GM18507 (cell line): ENCODE measurements around the gene TUB.
A peak's percentile ranks its signal among the peaks of the same experiment; 100 is the strongest.

Source experiments
- DNase-seq: peaks from one replicate; pipeline ENCODE4 v3.0.0; 2011; ENCODE audit warnings: low read depth; ENCODE audit not compliant: insufficient read length; ENCODE audit errors: extremely low spot score
- FAIRE-seq: peaks from 2 replicates; lab custom pipeline; 2011; peaks lifted over from hg19 to GRCh38; lab: Jason Lieb, UNC

TUB gene

DNA sequence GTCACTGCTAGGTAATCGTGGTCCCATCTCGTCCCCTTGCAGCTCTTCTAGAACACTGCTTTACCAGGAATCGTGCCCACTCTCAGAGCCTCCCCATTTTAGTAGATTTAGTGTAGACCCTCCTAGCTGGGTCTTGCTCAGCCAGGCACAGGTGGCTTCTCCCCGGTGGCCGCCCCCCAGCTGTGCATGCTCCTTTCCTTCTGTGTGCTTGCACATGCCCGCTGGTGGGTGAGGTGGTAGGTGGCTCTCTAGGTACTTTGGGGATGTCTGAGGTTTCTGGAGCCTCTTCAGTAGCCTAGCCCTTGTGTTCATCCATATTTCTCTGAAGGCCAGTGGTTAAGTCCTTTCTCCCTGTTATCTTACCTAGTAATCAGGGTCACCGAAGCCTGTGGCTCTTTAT, 5.6 kb downstream of the TUB start:
- FAIRE-seq (no peak), DNase-seq (no peak)

DNA sequence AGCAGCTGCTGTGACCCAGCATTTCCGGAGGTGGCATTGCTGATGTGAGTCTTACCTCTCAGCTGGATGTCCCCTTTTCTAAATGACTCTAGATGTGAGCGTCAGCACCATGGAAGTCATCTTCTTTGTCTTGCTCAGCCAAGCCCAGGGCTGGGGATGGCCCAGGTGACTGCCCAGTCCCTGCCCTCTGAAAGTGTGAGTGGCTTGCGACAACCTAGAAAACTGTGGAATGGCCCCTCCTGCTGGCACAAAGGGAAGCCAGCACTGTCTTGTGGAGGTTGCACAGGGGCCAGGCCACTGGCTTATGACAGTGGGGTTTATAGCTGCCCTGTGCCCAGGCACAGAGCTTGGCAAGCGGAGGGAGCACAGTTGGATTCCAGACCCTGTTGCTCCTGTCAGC, 6.2 kb downstream of the TUB start:
- DNase-seq (no peak), FAIRE-seq (no peak)

DNA sequence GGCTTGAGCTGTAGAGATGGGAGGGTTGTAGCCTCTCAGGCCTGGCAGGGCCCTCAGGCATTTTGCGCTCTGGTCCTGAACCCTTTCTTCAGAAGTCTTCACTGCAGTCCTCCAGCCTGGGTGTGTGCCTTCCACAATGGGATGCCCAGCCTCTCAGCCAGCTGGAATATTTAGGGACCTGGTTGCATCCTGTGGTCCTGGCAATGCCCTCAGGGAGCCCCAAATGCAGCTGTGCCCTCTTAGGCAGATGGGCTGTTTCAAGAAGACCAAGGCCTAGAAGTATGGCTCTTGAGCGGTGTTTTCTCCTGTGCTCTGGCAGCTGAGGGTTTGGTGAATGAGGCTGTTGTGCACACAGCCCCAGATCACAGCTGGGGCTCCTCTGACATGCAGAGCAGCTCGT, 6.7 kb downstream of the TUB start:
- DNase-seq (no peak), FAIRE-seq (no peak)

DNA sequence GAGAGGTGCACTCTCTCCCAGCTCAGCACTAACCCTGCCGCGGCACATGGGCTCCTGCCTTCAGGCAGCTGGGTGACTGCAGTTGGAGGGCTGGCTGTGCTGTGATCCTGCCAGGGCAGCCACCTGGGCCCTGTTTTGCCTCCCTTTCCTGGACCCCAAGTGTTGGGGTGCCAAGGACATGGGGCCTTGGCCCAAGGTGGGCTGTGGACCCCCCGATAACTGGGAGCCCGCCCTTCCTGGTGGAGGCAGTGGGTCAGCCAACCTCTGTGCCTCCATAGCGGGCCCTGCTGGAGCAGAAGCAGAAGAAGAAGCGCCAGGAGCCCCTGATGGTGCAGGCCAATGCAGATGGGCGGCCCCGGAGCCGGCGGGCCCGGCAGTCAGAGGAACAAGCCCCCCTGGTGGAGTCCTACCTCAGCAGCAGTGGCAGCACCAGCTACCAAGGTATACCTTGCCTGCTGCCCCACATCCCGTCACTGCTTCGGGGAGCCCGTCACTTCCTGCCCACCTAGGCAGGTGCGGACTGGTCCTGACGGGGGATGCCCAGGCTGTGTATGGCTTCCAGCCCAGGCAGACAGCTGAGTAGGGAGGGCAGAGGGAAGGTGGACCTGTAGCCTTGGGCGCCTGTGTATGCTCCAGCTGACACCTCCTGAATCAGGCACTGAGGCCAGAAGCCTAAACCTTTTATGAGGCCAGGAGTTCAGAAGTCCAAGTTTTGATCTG, 8.9 kb downstream of the TUB start:
- FAIRE-seq: no peak

DNA sequence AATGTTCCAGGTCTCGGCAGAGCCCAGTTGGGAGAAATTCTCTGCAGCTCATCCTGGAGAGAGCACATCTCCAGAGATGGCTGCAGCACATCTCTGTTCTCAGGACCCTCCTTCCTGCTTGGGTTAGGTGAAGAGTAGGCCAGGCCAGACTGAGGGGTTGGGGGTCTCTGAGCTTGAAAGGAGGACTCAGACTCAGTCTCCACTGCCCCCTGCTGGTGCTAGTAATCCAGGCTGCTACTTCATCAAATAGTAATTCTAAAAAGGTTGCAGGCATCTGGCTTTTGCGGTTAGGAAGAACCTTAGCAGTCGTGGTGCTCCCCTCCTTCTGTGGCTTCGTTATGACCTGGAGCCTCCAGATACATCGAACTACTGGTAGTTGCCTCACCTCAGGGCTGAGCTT, 9.7 kb downstream of the TUB start:
- DNase-seq: no peak
- no peak for FAIRE-seq

More for the DNA sequence above, 8.9 kb downstream of the TUB start:
- no peak for DNase-seq

DNA sequence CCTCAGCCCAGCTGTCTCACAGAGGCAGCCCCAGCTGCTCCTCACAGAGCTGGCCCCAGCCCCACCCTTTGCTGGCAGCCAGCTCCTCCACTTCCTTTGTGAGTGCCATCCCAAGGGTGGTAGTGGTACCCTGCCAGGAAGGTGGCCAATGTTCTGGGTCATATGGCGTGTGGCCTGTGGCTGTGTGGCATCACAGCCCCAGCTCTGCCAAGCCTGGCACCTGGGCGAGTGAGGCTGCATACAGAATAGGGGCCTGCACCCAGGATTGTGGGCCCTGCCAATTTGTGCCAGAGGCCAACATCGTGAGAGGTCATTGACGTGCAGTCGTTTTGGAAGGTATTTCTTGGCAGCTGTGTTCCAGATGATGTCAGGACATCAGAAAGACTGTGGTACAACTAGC, 10.7 kb downstream of the TUB start:
- DNase-seq (no peak), FAIRE-seq (no peak)

DNA sequence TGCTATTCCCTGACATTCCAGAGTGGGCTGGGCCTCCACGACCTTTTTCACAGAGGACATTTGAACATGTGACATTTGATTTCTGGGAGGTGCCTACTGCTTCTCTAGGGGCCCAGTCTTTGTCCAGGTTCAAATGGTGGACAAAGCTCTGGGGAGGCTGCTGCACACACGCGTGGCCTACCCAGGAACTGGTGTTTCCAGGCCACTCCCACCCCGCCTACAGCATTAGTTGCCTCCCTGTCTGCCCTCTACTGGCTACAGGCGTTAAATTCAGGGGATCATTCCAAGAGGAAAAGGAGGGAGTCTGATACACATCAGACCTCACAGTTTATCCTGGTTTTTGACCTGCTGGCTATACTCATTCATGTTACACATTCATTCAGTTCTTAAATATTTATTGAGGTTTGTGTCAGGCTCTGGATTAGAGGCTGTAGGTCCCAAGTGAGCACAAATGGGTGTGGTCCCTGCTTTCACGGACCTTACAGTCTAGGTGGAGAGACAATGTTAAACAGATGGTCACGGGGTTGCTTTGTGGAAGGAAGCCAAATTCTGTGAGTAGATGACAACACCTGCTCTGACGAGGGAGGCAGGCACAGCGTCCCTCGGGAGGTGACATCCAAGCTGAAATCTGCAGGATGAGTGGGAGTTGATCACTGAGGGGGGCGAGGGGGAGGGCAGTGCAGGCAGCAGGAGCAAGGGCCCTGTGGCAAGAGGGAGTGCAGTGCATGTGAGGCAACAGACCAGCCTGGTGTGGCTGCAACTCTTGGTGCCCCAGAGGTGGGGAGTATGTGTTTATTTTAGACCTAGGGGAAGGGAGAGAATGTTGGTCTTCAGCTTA, 11.8 kb downstream of the TUB start:
- DNase-seq (peak; percentile 40), FAIRE-seq (peak; percentile 73)

DNA sequence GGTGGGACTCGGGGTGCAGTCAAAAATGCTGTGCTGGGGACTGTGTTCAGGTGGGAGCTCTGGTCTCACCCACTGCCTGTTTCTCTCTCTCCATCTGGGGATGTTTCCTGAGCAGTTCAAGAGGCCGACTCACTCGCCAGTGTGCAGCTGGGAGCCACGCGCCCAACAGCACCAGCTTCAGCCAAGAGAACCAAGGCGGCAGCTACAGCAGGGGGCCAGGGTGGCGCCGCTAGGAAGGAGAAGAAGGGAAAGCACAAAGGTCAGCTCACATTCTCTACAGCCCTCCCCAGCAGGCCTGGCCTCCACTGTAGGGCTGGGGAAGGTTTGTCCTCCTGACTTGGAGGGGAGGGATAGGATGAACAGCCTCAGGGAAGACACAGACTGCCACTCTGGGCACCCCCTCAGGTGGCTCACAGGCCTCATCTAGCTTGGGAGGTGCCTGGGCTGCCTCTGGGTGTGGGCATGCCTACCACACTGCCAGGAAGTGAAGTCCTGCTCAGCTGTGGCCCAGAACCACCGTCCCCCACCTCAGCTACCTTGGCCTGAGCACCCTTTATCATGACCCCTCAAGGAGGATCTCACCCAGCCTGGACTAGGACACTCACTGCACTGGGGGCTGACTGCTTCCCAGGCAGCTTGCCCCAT, 13.0 kb downstream of the TUB start:
- DNase-seq (no peak), FAIRE-seq (no peak)

DNA sequence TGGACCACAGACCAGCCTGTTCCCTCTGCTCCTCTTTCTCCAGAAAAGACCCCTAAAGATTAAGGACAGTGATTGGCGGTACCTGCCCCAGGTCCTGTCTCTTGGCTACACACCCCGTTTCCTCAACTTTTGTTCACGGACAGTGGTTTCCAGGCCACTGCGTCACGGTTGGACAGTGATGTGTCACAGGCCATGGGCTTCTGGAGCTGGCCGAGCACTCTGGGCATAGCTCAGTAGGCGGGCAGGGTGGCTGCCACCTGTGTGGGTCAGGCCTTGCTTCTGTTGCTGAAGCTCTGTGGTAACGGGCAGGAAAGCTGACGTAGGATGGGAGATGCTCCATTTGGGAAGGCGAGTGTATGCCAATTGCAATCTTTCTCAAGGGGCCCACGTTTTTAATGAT, 13.6 kb downstream of the TUB start:
- FAIRE-seq: no peak
- DNase-seq: no peak

DNA sequence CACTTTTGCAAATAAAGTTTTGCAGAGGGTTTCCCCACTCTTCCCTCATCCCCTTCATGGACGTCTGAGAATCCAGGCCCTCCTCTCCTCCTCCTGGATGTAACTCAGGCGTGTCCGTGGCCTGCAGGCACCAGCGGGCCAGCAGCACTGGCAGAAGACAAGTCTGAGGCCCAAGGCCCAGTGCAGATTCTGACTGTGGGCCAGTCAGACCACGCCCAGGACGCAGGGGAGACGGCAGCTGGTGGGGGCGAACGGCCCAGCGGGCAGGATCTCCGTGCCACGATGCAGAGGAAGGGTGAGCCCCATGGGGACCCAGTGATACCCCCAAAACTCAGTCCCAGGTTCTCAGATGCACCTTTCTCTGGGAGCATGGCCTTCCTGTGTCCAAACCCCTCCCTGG, 14.4 kb downstream of the TUB start:
- no peak for FAIRE-seq
- DNase-seq: no peak

DNA sequence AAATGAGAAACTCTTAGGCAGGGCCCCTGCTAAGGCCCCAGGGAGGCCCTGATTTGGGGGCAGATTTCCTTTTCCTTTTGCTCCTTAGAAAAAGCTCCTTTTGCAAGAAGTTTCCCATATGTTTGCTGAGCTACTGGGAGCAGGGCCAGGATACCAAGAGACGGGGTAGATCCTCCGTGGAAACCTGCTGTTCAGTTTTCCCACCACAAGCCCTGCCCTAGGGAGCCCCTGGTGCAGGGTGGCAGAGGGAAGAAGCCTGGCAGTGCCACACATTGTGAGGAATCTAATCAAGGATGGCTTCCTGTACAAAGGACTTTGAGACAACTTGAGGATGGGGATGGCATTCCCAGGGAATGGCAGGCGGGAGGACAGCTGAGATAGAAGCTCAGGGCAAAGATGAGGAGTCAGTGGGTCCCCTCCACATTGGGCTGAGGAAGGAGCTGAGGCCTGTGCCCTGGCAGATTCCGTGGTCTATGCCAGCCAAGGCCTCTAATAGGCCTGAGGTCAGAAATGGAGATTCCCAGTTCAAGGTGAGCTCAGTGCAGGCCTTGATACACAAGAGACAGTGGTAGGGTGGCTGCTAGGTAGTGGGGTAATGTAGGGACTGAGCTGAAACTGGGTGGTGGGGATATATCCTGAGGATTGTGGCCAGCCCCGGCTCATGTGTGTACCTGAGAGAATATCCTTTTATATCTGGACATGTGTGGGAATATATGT, 15.0 kb downstream of the TUB start:
- FAIRE-seq (no peak), DNase-seq (no peak)

DNA sequence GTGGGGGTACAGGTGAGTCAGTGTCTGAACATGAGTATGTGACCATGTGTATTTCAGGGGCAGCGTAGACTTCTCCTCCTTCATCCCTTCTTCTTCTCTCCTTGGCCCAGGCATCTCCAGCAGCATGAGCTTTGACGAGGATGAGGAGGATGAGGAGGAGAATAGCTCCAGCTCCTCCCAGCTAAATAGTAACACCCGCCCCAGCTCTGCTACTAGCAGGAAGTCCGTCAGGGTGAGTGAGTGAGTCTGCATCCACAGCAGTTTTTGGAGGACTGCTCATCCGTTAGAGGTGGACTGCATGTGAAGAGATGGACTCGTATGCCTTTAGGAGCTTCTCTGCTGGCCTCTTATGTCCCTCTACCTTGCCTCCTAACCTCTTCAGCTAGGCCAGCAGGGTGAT, 15.6 kb downstream of the TUB start:
- FAIRE-seq (no peak), DNase-seq (no peak)

DNA sequence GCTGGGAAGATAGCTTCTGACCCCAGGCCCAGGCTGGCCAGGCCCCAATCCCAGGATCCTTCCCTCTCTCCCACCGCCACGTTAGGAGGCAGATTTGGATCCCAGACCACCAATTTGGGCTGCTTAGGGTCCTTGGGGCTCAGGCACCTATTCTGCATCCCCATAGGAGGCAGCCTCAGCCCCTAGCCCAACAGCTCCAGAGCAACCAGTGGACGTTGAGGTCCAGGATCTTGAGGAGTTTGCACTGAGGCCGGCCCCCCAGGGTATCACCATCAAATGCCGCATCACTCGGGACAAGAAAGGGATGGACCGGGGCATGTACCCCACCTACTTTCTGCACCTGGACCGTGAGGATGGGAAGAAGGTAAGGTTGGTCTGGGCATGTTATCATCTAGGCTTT, 16.1 kb downstream of the TUB start:
- DNase-seq: no peak
- no peak for FAIRE-seq

DNA sequence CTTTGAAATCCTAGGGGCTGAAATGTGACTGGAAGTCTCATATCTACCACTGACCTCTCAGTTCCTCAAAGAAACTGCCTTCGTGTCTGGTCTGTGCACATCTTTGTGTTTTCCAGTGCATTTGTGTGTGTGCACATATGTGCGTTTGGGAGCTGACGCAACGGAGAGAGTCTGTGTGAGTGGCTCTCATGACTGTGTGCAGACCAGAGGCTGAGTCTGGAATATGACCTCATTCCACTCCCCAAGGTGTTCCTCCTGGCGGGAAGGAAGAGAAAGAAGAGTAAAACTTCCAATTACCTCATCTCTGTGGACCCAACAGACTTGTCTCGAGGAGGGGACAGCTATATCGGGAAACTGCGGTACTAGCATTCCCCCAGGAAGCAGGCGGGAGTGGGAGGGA, 16.5 kb downstream of the TUB start:
- DNase-seq: no peak
- no peak for FAIRE-seq

DNA sequence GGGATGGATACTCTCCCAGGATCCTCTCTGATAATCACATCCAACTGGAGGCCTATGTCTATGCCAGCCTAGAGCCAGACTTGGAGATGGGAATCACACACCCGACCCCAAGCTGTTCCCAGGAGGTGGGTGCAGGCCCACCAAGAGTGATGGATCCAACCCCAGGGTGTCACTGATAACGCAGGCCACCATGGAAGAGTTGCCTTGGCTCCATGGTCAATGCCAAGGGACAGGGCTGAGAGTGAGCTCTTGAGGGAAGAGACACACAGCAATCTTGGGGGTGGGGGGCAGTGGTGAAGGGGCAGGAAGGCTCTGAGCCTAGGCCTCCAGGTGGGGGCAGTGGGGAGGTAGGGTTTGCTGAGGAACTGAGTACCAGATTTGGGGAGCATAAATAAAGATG, 16.9 kb downstream of the TUB start:
- no peak for FAIRE-seq

DNA sequence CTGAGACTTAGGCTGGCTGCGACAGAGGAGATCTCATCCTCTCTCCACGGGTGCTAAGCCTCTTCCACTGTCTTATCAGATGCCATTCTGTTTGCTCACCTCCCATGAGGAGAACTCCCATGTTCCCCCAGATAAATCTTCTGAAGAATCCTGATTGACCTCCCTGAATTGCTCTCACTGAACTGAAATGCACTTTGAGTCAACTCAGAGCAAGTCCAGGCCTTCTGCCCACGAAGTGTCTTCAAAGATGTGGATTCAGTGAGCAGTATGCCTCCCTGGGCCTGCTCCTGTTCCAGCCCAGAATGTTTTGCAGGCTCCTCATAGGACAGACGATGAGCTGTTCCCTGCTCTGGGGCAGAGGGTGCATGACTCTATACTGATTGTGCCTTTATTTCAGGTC, 17.4 kb downstream of the TUB start:
- DNase-seq (no peak), FAIRE-seq (no peak)

More for the DNA sequence above, 16.9 kb downstream of the TUB start:
- DNase-seq: no peak

DNA sequence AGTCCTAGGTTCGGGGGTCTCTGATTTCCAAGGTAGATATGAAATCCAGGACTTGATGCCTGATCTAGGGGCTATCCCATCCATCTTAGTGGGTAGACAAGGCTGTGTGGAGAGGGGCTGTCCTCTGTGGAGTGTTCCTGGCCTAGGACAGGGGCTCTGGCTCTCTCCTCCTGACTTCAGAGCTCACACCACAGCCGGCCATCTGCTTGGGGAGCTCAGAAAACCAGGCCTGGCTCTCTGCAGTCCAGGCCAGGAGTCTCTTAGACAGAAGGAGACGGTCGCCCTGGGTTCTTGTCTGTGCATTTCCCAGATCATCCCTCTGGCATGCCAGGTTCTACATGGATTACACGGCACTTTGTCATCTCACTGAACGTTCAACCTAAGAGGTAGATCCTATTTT, 17.9 kb downstream of the TUB start:
- DNase-seq (no peak), FAIRE-seq (no peak)

DNA sequence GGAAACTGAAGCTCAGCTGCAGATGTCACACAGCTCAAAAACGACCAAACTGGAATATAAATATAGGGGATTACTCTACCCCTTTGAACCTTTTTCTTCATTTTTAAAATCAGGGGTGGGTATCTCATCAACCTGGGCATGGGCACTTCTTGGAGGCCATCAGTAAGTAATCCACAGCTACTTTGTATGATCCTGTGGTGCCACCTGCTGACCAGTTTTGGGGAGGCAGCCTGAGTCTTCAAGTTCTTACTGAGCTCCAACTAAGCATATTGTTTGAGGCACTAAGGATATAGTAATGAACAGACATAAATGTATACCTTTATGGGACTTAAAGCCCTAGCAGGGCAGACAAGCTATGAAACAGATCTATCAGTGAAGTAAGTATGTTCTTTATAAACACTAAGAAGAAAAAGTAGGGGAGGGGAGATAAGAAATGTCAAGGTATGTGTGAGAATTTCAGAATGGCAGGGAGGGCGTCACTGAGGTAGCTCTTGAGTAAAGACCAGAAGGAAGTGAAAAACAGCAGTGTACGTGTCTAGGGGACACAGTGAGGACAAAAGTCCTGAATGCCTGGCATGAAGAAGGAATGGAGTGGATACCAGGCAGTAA, 18.4 kb downstream of the TUB start:
- DNase-seq (no peak), FAIRE-seq (peak; percentile 89)

DNA sequence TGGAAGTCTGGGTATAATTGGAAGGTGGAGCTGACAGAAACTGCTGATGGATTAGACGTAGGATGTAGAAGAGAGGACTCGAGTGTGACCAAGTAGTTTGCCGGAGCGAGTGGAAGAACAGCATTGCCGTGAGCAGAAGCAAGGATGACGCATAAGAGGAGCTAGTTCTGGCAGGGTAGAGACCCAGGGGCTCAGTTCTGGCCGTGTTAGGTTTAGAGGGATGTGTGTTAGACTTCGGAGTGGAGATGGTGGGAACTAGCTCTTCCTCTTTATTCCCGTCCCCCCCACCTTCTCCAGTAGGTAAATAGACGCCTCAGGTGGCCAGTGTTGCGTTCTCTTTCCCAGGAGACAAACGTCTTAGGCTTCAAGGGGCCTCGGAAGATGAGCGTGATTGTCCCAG, 19.1 kb downstream of the TUB start:
- FAIRE-seq (no peak), DNase-seq (no peak)

DNA sequence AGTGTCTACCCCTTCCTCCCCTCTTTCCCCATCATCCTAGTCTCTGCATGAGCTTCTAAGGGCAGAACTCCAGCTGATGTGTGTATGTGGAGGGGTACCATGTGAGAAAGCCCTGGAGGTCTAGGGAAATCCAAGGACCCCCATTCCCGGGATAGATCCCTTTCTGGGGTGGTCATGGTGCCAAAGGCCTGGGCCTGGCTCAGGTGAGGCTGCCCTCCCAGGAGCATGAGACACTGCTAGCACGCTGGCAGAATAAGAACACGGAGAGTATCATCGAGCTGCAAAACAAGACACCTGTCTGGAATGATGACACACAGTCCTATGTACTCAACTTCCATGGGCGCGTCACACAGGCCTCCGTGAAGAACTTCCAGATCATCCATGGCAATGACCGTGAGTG, 19.6 kb downstream of the TUB start:
- no peak for FAIRE-seq

More for the DNA sequence above, 19.6 kb downstream of the TUB start:
- no peak for DNase-seq
